Placental epithelial cell (primary cell): ENCODE data around the gene FAM185A. TPM values are rescaled to one million over a fixed set of nuclear protein-coding genes. Genes with fewer than 3 reads are reported as not detected.

ENCODE experiments used
- small RNA-seq: library from RNA; depleted of rRNA; stranded (forward); fragments of <200 nt; gene quantifications from one replicate; pipeline ENCODE3, GENCODE V24; 2012
- total RNA-seq: library from RNA; depleted of rRNA; stranded (reverse); fragments of >200 nt; gene quantifications from 2 replicates; pipeline ENCODE4 v1.2.3, GENCODE V29; 2012

FAM185A gene
- total RNA-seq = 15.4 and 16.1 TPM in 2 replicates

GRCh38 chr7:102748605-102749444 lies at the start of gene FAM185A:
Gene FAM185A, plus strand, starts transcription at chr7:102748999. Its CDS starts 209 bp downstream, at chr7:102749208.

Small RNA genes lying within 50 kb of the gene (small RNA-seq; reads per million reads assigned to genes)
- gene RNU6-1136P = 0.26 reads per million

Other genes starting within 250 kb of the FAM185A start
- gene RASA4B, start 231.2 kb upstream of the FAM185A start, total RNA-seq = 0.65 and 2.0 TPM in 2 replicates
- gene UPK3BL2, start 205.3 kb upstream of the FAM185A start, total RNA-seq = 12.2 and 20.2 TPM in 2 replicates
- gene SPDYE2, start 197.8 kb upstream of the FAM185A start, total RNA-seq = not detected in 2 replicates
- 27.9 and 60.4 TPM in 2 replicates for gene POLR2J3, start 176.4 kb upstream of the FAM185A start, total RNA-seq
- 1.4 and 13.7 TPM in 2 replicates for gene RASA4, start 132.2 kb upstream of the FAM185A start, total RNA-seq
- gene UPK3BL1, start 106.2 kb upstream of the FAM185A start, total RNA-seq = 37.7 and 56.5 TPM in 2 replicates
- not detected in 2 replicates for gene SPDYE2B, start 98.7 kb upstream of the FAM185A start, total RNA-seq
- gene POLR2J2, start 77.3 kb upstream of the FAM185A start, total RNA-seq = 2.8 and 6.7 TPM in 2 replicates
- 148 and 183 TPM in 2 replicates for gene LRRC17, start 164.0 kb downstream of the FAM185A start, total RNA-seq